Panc1 (cell line): ENCODE data around the gene POLR3E.

Experiments used
- REST ChIP-seq, 2 experiments: IDR thresholded peaks; 2 replicates each; pipeline ENCODE4 v1.6.1; 2011 to 2012; ENCODE audit warnings: low read depth in 2 of 2, control low read depth in 1 of 2, low read length in 1 of 2, mild to moderate bottlenecking in 1 of 2, moderate library complexity in 1 of 2; ENCODE audit not compliant: insufficient read depth in 1 of 2
- TCF7L2 ChIP-seq: IDR thresholded peaks from 2 replicates; pipeline ENCODE4 v1.6.1; 2011; ENCODE audit warnings: mild to moderate bottlenecking, low read depth, low read length, inconsistent platforms
- TF ChIP-seq, protein P1 (sequence below): fragments of 450-650 bp; IDR thresholded peaks from 2 replicates; pipeline ENCODE4 v1.5.1; 2017; ENCODE audit warnings: mild to moderate bottlenecking

- TF ChIP-seq, protein P1, sequence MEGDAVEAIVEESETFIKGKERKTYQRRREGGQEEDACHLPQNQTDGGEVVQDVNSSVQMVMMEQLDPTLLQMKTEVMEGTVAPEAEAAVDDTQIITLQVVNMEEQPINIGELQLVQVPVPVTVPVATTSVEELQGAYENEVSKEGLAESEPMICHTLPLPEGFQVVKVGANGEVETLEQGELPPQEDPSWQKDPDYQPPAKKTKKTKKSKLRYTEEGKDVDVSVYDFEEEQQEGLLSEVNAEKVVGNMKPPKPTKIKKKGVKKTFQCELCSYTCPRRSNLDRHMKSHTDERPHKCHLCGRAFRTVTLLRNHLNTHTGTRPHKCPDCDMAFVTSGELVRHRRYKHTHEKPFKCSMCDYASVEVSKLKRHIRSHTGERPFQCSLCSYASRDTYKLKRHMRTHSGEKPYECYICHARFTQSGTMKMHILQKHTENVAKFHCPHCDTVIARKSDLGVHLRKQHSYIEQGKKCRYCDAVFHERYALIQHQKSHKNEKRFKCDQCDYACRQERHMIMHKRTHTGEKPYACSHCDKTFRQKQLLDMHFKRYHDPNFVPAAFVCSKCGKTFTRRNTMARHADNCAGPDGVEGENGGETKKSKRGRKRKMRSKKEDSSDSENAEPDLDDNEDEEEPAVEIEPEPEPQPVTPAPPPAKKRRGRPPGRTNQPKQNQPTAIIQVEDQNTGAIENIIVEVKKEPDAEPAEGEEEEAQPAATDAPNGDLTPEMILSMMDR = no peak
- TF ChIP-seq REST (IDR thresholded peaks at IDR 0.05; ENCODE audit: insufficient read depth in 1 of 2, low read depth in 2 of 2, low read length in 1 of 2) = no peak
- no peak for TF ChIP-seq TCF7L2
These were observed 6.2 kb upstream of the POLR3E start for GRCh38 chr16:22291020-22291419.
